ENCODE measurements around the gene ETV3.

GRCh38 chr1:157161901-157162300 is 23.7 kb upstream of the ETV3 start:
- TF ChIP-seq CTCF (IDR thresholded peaks at IDR 0.05; ENCODE audit: insufficient read depth, low read length, poor library complexity, severe bottlenecking) (no peak), EZH2phosphoT487 (conservative IDR thresholded peaks at IDR 0.05; ENCODE audit: low read length) (no peak)
